Ramos (cell line): ENCODE measurements around the gene ARID1B.

Experiments used
- in situ Hi-C: fragments of 300-500 bp; cut with MboI; formaldehyde crosslinking; loops from one replicate; pipeline ENCODE4 v1.14.3; 2022; ENCODE audit warnings: low sequenced_read_pairs; ENCODE audit not compliant: unreplicated experiment

The ARID1B gene

DNA sequence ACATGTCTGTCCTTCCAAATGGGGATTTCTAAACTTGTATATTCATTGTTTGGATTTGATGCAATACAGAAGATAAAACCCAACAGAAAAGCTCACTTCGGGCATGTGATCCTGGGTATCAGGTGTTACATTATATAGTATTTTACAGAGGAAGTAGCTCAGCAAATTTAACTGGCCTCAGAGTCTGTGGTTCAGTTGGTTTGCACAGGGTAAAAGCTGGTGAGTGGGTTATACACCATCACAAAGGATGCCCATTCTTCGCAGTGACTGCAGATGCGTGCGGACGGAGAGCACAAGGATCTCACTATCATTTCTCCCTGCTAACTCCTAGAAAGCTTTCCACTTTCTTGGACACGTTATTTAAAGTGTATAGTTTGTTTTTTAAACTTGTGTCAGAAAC is 309.5 kb downstream of the ARID1B start:
- in situ Hi-C loops = no loop called here

DNA sequence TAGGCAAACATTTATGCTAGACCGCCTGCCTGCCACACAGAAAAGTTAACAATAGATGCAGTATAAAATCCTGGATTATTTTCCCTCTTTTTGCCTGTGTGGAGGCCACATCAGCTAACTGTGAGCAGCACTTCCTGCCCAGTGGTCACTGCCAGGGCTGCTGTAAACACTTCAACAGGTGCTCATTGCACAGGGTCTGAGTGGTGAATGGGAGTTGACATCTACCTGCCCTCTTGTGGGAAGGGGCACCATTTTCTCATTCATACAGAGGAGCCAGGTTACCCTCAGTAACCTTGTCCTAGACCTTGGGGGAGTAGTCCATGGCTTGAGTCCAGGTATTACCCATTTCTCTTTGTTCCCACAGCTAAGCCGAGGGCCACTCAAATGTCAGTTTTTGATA is 310.8 kb downstream of the ARID1B start:
- in situ Hi-C loops = no loop called here

DNA sequence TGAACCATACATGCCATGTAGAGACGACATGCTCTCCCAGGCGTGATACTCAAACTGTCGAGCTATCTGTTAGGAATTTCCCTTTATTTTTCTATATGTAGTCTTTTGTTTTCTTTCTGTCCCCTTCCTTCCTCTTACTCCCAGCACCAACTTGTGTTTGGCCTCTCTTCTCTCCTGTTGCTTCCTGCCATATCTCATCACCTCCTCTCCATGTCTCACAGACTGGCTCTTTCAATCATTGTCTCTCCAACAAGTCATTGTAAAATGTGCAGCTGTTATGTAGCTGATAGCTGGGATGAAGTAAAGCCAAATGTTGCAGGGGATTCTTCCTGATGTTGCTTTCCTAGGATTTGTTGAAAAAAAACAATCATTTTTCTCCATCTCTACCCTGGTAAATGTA is 311.7 kb downstream of the ARID1B start:
- in situ Hi-C loops = no loop called here

DNA sequence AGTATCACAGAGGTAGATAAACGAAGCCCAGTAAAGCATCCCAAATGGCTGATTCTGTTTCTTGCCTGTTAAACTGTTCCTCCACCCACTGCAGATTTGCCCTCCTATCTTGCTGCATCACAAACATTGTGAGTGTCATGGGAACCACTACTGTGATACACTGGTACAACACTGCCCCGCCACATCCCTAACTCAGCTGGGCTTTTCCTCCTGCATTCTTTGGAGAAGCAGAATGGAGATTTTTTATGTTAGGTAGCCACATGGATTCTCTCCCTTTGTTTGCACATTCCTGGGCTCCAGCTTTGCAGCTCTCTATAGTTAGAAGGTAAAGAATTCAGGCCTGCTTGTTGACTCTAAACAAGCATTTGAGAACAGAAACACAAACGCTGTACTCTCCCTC is 312.1 kb downstream of the ARID1B start:
- in situ Hi-C loops = no loop called here

DNA sequence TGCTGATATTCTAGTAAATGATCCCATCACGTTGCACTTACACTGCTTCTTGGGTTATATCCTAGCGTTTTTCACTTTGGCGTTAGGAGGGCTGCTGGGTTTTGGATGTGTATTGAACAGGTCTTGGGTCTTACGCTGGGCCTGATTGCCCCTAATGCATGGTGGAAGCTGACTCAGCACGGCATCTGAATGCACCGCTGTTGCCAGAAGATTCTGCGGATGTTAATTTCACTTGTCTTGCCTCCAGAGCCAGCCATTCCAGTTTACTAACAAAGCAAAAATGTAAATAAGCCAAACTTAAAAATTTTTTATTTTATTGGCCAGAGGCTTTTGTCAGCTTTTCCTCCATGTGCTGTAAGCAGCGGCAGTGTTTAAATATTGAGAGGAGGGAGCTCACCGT is 312.7 kb downstream of the ARID1B start:
- in situ Hi-C loops = no loop called here

DNA sequence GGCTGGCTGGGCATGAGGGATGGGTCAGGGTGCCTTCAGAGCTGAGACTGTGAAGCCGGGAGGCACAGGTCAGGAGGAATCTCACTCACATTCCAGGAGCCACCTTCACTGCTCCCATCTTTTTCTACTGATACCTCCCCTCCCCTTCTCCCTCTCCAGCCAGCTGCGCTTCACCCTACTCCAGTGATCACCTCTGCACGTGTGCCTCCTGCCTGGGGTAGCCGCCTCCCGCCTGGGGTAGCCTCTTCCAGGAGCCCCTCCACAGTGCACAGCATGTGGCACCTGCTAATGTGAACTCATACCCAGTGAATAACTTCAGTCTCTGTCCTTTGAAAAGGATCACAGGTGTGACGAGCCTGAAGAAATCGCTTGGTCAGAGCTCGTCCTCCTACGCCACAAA is 313.6 kb downstream of the ARID1B start:
- in situ Hi-C loops = no loop called here

DNA sequence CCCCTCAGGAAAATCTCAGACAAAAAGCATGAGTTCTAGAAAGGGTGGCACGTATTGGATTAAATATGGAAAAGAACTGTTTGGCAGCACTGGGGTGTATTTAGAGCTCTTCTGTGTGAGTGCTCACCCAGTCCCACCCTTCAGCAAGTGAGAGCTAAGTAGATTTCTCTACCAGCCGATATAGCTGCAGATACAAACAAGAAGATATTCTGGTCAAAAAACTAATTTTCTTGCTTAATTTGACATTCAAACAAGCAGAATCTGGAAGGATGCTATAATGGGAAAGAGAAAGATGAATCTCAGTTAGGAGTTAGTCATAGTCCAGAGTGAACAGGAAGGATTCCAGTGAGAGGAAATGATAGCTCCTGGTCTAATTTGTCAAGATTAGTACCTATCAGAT is 314.1 kb downstream of the ARID1B start:
- in situ Hi-C loops = no loop called here

DNA sequence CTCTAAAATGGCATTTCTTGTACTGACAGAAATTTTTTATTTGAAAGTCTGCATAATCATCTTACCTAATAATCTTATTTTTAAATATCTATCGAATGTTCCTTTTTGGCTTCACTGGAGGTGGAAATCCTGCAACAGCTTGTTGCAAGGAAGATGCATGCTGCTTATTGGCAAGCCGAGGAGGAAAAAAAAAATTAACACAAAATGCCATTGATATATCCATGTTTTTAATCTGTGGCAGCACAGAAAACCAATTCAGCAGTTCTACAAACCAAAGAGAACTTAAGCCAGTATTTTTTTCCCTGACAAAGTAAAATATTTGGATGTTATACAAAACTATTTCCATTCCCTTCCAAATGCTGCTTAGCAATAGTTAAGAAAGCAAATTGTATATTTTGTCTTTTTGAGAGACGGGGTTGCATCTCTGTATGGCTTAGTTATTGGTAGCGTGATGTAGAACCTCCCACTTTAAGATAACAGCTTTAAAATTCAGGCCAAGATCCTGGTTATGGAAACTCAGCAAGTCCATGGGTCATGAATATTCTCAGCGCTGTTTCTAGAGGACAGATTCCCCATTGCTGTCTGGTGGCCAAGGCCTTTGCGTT is 314.8 kb downstream of the ARID1B start:
- in situ Hi-C loops = no loop called here

DNA sequence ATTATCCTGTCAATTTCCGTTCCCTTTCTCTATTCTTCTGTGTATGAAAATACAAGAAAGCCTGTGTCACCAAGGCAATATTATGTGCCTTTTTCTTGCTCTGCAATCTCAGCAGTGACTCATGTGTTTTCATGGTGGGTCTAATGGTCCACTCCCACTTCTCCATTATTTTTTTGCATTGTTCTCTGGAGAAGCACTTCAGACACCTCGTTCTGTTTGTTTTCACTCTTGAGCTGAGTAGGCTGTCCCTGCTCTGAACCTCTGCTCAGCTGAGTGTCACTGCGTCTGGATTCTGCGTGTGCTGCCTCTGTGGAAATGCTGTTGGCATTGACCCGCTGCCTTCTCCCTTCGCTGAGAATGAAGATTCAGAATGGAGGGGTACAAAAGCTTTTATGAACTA is 315.6 kb downstream of the ARID1B start:
- in situ Hi-C loops = no loop called here

DNA sequence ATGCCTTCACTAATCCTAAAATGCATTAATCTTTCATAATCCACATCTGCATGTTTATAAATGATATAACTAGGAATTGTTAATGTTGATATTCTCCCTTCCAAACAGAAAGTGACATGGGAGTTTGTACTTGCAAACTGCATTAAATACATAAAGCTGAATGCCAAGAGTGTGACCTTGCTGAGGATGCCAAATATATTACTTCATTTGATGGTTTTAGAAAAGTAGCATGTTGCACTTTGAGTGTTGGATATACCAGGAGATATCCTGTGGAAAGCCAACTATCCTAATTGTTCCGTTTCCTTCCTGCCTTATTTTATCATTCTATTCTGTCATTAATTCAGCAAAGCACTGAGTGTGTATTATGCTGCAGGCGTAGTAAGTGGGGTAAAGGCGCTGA is 316.4 kb downstream of the ARID1B start:
- in situ Hi-C loops = no loop called here

DNA sequence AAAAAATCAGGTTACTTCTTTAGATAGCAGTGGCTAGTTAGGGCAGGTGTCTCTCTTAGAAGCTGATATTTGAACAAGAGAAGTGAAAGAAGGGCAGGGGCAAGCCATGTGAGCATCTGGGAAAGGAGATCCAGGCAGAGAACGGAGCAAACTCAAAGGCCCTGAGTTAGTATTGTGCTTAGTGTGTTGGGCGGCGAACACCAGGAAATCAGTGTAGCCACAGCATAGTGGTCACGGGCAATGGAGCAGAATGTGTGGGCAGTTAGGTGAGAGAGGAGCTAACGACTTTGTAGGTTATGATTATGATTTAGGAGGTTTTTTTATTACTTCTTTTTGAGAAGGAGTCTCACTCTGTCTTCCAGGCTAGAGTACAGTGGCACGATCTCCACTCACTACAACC is 316.9 kb downstream of the ARID1B start:
- in situ Hi-C loops = no loop called here

DNA sequence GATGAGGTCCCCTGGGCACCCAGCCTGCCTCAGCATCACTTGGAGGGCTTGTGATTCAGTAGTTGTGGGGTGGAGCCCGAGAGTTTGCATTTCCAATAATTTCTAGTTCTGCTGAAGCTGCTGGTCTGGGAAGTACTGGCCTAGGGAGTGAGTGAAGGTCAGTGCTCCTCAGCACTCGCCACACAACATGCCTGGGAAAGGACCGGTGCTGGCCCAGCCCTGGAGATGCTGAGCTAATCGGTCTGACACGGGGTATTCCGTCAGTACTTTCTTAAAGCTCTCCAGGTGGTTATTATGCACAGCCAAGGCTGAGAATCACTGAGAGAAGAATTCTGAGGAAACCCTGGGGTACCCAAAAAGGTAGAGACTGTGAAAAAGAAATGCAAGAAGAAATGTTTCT is 317.9 kb downstream of the ARID1B start:
- in situ Hi-C loops = no loop called here

DNA sequence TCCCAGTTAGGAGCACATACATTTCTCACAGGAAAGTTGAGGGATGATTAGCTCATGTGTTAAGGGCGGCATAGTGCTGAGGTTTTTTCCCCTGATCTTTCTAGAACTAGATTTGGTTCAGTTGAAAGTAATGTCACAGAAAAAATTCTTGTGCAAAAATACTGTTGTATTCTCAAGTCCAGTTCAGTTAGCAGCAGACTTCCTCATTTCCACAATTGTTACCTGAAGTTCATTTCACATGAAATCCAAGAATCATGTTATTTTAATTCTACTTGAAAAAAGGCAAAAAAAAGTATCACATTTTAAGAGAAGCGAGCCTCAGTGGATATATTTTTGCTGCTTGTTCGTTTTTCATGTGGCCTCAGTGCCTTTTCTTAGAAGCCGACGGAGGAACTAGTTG is 318.4 kb downstream of the ARID1B start:
- in situ Hi-C loops = no loop called here

DNA sequence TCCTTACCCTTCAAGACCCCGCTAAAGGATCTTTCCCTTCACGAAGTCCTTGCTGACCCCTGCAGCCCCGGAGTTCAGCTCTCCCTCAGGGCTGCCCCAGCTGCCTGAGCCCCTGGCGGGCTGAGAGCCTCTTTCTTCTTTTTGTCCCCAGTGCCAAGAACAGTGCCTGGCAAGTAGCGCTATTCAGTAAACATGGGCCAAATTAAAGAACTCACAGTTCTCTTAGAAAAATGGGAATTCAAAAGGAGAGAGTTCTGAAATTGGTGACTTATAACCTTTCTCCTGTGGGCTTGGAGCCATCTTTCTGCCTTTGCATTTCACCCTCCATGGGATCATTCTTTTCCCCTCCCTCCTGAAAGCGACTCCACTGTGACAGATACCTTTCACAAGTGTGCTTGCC is 318.9 kb downstream of the ARID1B start:
- in situ Hi-C loops = no loop called here

DNA sequence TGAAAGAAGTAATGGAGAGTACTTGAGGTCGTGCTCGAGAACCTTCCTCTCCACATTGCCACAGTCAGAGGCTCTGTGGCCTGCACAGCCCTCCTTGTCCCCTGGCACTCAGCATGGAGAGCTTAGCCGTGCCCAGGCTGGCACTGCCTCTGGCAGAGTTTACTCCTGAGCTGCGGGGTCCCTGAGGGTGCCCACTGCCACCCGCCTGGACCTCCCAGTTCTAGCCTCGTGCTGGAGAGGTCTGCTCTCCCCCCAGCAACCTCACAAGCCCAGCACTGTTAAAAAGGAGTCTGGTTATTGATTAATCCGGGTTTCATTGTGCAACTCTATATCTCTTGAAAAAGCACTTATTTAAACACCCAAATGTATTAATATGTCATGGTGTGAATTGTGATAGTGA is 319.3 kb downstream of the ARID1B start:
- in situ Hi-C loops = no loop called here

DNA sequence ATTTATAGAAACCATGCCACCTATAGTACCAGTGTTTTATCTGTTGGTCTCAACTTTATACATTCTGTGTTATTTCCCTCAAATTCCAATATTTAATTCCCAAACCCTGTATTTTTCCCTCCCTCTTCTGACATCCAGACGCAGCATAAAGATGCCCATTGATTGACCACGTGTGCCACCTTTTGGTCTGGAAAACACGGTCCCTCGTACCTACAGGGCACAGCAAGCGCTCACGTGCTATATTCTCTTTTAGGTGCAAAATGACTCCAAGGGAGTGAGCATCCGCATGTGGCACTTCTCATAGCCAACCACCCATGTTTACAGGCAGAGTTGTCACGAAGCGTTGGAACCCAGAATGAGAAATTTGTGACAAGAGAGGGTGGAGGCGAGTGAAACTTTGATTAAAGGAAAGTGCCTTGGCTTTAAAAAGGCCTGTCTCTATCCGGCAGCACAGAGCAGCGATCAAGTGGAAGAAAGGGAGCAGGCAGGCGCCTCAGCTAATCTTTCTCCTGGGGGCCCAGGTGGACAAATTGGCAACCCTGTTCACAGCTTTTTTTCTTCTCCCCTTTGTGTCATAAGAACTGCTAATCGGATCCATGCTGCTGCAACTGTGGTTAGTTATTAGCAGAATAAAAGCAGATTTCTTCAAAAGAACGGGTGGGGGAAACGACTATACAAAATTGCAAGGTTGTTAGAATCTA is 320.2 kb downstream of the ARID1B start:
- in situ Hi-C loops = no loop called here

DNA sequence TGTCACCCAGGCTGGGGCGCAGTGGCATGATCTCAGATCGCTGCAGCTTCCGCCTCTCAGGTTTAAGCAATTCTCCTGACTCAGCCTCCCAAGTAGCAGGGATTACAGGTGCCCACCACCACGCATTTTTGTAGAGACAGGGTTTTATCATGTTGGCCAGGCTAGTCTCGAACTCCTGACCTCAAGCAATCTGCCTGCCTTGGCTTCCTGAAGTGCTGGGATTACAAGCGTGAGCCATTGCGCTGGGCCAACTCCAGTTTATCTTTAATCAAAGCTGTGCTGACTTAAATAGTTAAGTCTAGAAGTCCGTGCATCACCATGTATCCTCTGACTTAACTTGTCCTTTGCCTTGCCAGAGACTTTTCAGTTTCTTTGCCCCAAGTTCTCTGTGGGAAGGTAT is 321.8 kb downstream of the ARID1B start:
- in situ Hi-C loops = no loop called here

DNA sequence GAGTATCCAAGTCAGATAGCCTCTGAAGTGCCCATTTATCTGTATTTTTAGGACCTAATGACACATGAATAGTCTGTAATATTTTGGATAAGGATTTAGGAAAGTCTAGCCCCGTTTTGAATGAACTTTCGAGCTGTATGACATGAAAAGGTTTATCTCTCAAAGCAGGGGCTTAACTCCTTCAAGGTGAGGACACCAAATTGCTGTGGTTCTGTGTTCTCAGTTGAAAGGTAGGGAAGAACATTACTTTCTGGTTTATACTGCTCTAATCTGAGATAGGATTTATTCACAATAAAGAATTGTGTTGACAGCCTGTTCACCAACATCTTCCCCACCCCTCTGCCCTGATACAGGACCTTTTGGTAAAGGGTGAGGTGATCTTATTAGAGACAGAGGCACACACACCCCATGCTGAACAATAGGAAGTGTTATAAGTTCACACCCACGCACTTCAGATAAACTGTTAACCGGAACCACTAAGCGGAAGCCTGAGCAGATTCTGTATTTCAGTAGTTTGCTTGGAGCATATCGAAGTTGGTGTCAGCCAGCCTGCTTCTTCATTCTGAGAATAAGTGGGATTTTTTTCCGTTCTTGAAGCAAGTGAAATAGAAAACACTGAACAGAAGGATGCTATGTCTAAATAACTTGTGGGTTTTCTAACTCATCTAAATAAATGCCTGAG is 322.9 kb downstream of the ARID1B start:
- in situ Hi-C loops = no loop called here

DNA sequence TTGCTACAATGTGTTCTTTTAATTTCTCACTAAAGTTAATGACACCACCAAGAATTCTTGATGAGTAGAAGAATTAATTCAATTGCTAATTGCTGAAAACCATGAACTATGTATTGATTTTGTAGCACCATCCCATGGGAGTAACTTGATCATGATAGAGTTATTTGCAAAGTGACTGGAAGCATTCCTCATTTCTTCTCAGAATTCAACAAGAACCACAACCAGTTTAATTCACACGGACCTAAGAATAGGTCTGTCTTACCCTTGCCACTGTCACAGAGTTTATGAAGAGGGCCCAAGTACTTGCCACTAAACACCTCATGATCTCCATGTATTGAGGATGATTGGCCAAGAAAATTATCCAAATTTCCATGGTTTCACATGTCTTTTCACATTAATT is 324.0 kb downstream of the ARID1B start:
- in situ Hi-C loops = no loop called here

DNA sequence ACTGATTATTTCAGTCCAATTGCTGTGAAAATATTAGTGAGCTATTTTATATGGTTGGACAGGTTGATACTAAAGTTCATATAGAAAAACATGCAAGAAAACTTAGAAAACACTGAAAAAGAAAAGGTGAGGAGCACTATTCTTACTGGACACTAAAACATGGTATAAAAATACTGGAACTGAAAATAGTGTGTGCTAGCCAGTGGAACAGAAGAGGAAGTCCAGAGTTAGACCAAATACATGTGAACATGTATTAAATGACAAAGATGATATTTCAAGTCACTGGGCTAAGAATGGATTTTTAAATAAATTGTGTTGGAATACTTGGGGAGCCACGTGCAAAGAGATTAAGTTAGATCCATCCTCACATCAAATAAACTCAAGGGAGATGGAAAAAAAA is 327.6 kb downstream of the ARID1B start:
- in situ Hi-C loops = no loop called here

DNA sequence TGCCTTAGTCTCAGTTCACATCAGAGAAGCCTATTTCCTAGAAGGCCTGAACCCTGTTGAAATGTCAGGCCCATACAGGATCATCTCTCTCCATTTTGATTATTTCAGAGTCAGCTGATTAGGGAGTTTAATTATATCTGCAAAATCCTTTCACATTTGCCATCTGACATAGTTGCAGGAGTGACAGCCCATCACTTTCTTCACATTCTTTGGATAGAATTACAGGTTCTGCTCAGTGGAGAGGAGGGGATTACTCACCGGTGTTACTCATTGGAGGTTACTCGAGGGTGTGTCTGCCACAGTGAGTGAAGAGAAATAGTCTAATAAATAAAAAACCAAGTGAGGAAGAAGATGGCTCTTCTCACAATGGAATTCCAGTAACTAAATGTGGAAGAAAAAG is 329.3 kb downstream of the ARID1B start:
- in situ Hi-C loops = no loop called here

DNA sequence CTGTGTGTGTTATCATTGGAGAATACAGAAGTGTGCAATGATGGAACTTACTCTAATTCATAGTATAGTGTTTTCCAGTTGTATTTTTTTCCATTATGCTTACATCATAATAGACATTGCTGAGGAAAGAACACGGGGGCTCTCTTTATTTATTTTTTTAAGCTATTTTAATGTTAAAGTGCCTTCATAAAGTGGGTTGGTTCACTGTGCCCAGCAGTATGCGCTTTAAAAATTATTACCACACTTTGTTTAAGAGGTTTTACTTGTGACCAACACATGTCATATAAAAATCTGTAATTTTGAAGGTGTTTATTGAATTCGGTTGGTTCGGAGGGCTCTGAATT is 330.4 kb downstream of the ARID1B start:
- in situ Hi-C loops = no loop called here
